ENCODE data around the gene DPP6.

DNA sequence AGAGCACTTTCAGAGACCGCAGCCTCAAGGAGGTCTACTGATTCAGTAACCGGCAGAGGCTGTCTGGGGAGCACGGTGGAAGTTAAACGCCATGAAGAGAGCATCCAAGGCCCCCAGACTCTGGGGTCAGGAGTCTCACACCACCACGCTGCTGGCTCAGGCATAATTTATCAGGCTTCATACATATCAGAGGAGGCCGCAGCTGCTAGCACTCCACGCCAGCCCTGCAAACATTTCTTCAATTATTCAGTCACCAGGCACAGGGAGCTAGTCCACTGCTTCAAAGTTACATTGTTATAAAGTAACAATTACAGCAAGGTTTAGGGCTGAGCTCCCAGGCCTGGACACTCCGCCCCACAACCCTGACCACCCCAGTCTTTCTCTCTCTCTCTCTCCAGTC lies 852.9 kb downstream of the DPP6 start:
- no peak for TF ChIP-seq POLR2AphosphoS5 (IDR thresholded peaks at IDR 0.05; ENCODE audit: low read depth, low read length)
- no peak for TF ChIP-seq SPI1 (IDR thresholded peaks at IDR 0.05; ENCODE audit: low read depth, low read length)
- TF ChIP-seq POU2F2 (IDR thresholded peaks at IDR 0.05; ENCODE audit: low read depth, low read length) = no peak
